WTC11 (cell line): ENCODE data around the gene MDH1. TPM values are rescaled to one million over a fixed set of nuclear protein-coding genes. Genes with fewer than 3 reads are reported as not detected.
"Not testable (repeated sequence)": the region's sequence is repeated elsewhere in the genome, so short reads cannot be mapped to it uniquely, and the experiment has no call there.

Source experiments
- ATAC-seq: fragments of 200-7000 bp; cut with Tn5 transposase; 2 replicates; pipeline ENCODE4 v1.10.0; 2021; ENCODE audit warnings: mild to moderate bottlenecking, moderate library complexity
- CTCF ChIA-PET: fragments of 300-600 bp; sonication (Branson Sonifier 250); formaldehyde crosslinking; loops from one replicate; lab custom pipeline; 2021; ENCODE audit warnings: antibody characterized with exemption; lab: Charles Lee
- POLR2A ChIA-PET: fragments of 350-600 bp; sonication (Branson Sonifier 250); formaldehyde crosslinking; loops from one replicate; lab custom pipeline; 2021; ENCODE audit warnings: antibody characterized with exemption; lab: Charles Lee
- DNase-seq: peaks from one replicate; pipeline ENCODE4 v3.0.0; 2021; ENCODE audit warnings: low spot score
- H3K27ac Mint-ChIP-seq: 2 replicates; pipeline ENCODE4 v1.8.0; 2021; ENCODE audit warnings: mixed read lengths
- H3K27me3 Mint-ChIP-seq: 2 replicates; pipeline ENCODE4 v1.8.0; 2021; ENCODE audit warnings: low read depth, mild to moderate bottlenecking, moderate library complexity, mixed read lengths
- H3K36me3 Mint-ChIP-seq: 2 replicates; pipeline ENCODE4 v1.8.0; 2021; ENCODE audit warnings: mixed read lengths
- H3K4me1 Mint-ChIP-seq: 2 replicates; pipeline ENCODE4 v1.8.0; 2022; ENCODE audit warnings: mixed read lengths
- H3K4me3 Mint-ChIP-seq: 2 replicates; pipeline ENCODE4 v1.8.0; 2021; ENCODE audit warnings: mild to moderate bottlenecking, moderate library complexity, mixed read lengths
- H3K9me3 Mint-ChIP-seq: 2 replicates; pipeline ENCODE4 v1.8.0; 2021; ENCODE audit warnings: mixed read lengths
- ATF1 ChIP-seq: sonication (generic); formaldehyde crosslinking; IDR thresholded peaks from 2 replicates; pipeline ENCODE4 v1.8.1; 2023; ENCODE audit warnings: mild to moderate bottlenecking, moderate library complexity, missing genetic modification reagents
- ETV6 ChIP-seq: sonication (generic); formaldehyde crosslinking; IDR thresholded peaks from 2 replicates; pipeline ENCODE4 v1.8.1; 2022; ENCODE audit warnings: mild to moderate bottlenecking, missing genetic modification reagents
- NR2C2 ChIP-seq: sonication (generic); formaldehyde crosslinking; IDR thresholded peaks from 2 replicates; pipeline ENCODE4 v1.8.0; 2022; ENCODE audit warnings: mild to moderate bottlenecking, missing genetic modification reagents
- SP1 ChIP-seq: sonication (generic); formaldehyde crosslinking; conservative IDR thresholded peaks from 2 replicates; pipeline ENCODE4 v1.8.1; 2022; ENCODE audit warnings: missing genetic modification reagents
- TCF7 ChIP-seq: sonication (generic); formaldehyde crosslinking; IDR thresholded peaks from 2 replicates; pipeline ENCODE4 v1.8.0; 2022; ENCODE audit warnings: mild to moderate bottlenecking, low read depth, missing genetic modification reagents, moderate library complexity
- USF2 ChIP-seq: sonication (generic); formaldehyde crosslinking; IDR thresholded peaks from 2 replicates; pipeline ENCODE4 v1.8.1; 2023; ENCODE audit warnings: mild to moderate bottlenecking, missing genetic modification reagents, moderate library complexity
- ZNF219 ChIP-seq: sonication (generic); formaldehyde crosslinking; IDR thresholded peaks from 2 replicates; pipeline ENCODE4 v1.8.0; 2023; ENCODE audit warnings: missing genetic modification reagents, mild to moderate bottlenecking, borderline replicate concordance
- ZNF281 ChIP-seq: sonication (generic); formaldehyde crosslinking; IDR thresholded peaks from 2 replicates; pipeline ENCODE4 v1.8.0; 2023; ENCODE audit warnings: mild to moderate bottlenecking, missing genetic modification reagents
- ZNF396 ChIP-seq: fragments of 250-450 bp; sonication (Bioruptor Pico); IDR thresholded peaks from 2 replicates; pipeline ENCODE4 v1.8.0; 2021; ENCODE audit warnings: mild to moderate bottlenecking, moderate library complexity, borderline replicate concordance
- total RNA-seq: library from RNA; stranded (reverse); gene quantifications from 3 replicates; pipeline ENCODE4 v1.2.3, GENCODE V29; 2021
- TF ChIP-seq, protein P1 (sequence below): fragments of 250-450 bp; sonication (Bioruptor Pico); IDR thresholded peaks from 2 replicates; pipeline ENCODE4 v1.9.0; 2021; ENCODE audit warnings: mild to moderate bottlenecking
- TF ChIP-seq, protein P2 (sequence below): sonication (generic); formaldehyde crosslinking; IDR thresholded peaks from 2 replicates; pipeline ENCODE4 v1.8.0; 2023; ENCODE audit warnings: missing genetic modification reagents
- TF ChIP-seq, protein P3 (sequence below): sonication (generic); formaldehyde crosslinking; IDR thresholded peaks from 2 replicates; pipeline ENCODE4 v1.8.0; 2022; ENCODE audit warnings: mild to moderate bottlenecking, missing genetic modification reagents

The MDH1 gene
- total RNA-seq, 1 experiment from 2014 or later = 259 TPM

DNA sequence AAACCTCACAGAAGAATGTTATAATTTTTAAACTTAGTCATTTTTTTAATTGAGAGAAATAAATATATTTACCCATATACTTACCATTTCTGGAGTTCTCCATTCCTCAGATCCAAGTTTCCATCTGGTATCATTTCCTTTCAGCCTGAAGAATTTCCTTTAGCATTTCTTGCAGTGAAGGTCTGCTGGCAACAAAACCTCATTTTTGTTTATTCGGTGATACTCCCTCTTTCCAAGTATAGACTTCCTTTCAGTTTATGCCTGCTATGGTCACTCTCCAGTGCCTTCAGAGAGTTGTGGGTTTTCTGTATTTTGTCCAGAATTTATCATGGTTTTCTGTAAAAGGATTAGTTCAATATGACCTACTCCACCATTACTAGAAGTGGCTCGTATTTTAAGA lies 17.5 kb upstream of the MDH1 start:
- no peak overlapping the region for H3K4me3 Mint-ChIP-seq
- no peaks in the 10 kb centered on the region for H3K27me3 Mint-ChIP-seq
- DNase-seq (no peak), ATAC-seq (no peak)
- peaks cover 49% of the 10 kb centered on the region for H3K9me3 Mint-ChIP-seq
- peak overlapping the region; percentile 63; the same call in 1 of the 2 replicates for H3K27ac Mint-ChIP-seq
- peaks cover 50% of the 10 kb centered on the region for H3K36me3 Mint-ChIP-seq
- peaks cover 28% of the 10 kb centered on the region for H3K4me1 Mint-ChIP-seq
- TF ChIP-seq ETV6 (CRISPR knock-in tag) (no peak), TCF7 (CRISPR knock-in tag) (no peak), NR2C2 (CRISPR knock-in tag) (no peak), ZNF281 (CRISPR knock-in tag) (no peak), SP1 (CRISPR knock-in tag) (no peak), ATF1 (no peak)
- TF ChIP-seq, protein P1, sequence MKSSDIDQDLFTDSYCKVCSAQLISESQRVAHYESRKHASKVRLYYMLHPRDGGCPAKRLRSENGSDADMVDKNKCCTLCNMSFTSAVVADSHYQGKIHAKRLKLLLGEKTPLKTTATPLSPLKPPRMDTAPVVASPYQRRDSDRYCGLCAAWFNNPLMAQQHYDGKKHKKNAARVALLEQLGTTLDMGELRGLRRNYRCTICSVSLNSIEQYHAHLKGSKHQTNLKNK (CRISPR knock-in tag) = no peak
- TF ChIP-seq, protein P2, sequence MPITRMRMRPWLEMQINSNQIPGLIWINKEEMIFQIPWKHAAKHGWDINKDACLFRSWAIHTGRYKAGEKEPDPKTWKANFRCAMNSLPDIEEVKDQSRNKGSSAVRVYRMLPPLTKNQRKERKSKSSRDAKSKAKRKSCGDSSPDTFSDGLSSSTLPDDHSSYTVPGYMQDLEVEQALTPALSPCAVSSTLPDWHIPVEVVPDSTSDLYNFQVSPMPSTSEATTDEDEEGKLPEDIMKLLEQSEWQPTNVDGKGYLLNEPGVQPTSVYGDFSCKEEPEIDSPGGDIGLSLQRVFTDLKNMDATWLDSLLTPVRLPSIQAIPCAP (CRISPR knock-in tag) = no peak
- POLR2A ChIA-PET = no interaction called here
- CTCF ChIA-PET = no interaction called here

DNA sequence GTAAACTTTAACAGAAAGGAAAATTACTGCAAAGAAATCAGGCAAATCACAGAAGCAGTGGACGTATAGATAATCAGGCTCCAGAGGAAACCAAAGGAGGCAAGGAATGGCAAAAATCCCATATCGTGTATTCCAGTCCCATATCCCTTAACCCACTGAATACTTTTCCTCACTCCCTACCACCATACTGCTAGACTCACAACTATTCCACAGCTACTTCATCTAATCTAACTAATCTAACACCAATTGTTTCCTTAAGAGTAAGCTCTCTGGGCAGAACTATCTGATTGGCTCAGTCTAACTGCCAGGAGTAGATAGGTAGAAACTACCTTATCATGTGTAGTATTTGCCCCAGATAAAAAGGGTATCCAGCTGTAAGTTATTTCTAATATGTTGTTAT lies 16.8 kb upstream of the MDH1 start:
- Mint-ChIP-seq H3K27ac (peak overlapping the region; percentile 95), H3K4me1 (peaks cover 28% of the 10 kb centered on the region), H3K9me3 (peaks cover 43% of the 10 kb centered on the region), H3K4me3 (no peak overlapping the region), H3K36me3 (peaks cover 43% of the 10 kb centered on the region), H3K27me3 (no peaks in the 10 kb centered on the region)
- POLR2A ChIA-PET = no interaction called here
- CTCF ChIA-PET = no interaction called here
- ATAC-seq = no peak
- no peak for TF ChIP-seq ZNF219
- TF ChIP-seq ZNF396 = no peak
- no peak for DNase-seq

- Mint-ChIP-seq H3K9me3 (peaks cover 33% of the 10 kb centered on the region), H3K27ac (peak overlapping the region; percentile 97), H3K36me3 (peaks cover 35% of the 10 kb centered on the region), H3K4me1 (peaks cover 26% of the 10 kb centered on the region)
- ATAC-seq, H3K27me3 Mint-ChIP-seq, DNase-seq, POLR2A ChIA-PET, H3K4me3 Mint-ChIP-seq, CTCF ChIA-PET: not testable (repeated sequence)
These were observed 15.7 kb upstream of the MDH1 start for GRCh38 chr2:63573026-63573425.

- H3K27me3 Mint-ChIP-seq, DNase-seq, ATAC-seq, CTCF ChIA-PET, POLR2A ChIA-PET: not testable (repeated sequence)
- Mint-ChIP-seq H3K4me3 (peak overlapping the region; percentile 41), H3K4me1 (peaks cover 33% of the 10 kb centered on the region), H3K9me3 (peaks cover 26% of the 10 kb centered on the region), H3K36me3 (peaks cover 27% of the 10 kb centered on the region), H3K27ac (peak overlapping the region; percentile 97)
- TF ChIP-seq USF2 (CRISPR knock-in tag) = peak; percentile 92
- TF ChIP-seq, protein P3, sequence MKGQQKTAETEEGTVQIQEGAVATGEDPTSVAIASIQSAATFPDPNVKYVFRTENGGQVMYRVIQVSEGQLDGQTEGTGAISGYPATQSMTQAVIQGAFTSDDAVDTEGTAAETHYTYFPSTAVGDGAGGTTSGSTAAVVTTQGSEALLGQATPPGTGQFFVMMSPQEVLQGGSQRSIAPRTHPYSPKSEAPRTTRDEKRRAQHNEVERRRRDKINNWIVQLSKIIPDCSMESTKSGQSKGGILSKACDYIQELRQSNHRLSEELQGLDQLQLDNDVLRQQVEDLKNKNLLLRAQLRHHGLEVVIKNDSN (CRISPR knock-in tag) = peak; percentile 93
These were observed 14.9 kb upstream of the MDH1 start for GRCh38 chr2:63573726-63574345.
